ENCODE measurements around the gene MTHFD1L. TPM values are rescaled to one million over a fixed set of nuclear protein-coding genes. Genes with fewer than 3 reads are reported as not detected.

Gene MTHFD1L
- polyA plus RNA-seq, 2 of the 4 experiments (the other 2 are of a cell fraction), result 27.2 to 63.2 TPM

GRCh38 chr6:151058021-151058733 lies 192.7 kb downstream of the MTHFD1L start:
- ChIA-PET POLR2A (no interaction called here), CTCF (interaction anchor here (2.9 kb wide), 1 partner anchor 44 kb away, joined by 9 read pairs; no protein-coding TSS in a partner anchor)
- FAIRE-seq (no peak), DNase-seq (ENCODE audit: low read depth in 1 of 2, low spot score in 1 of 2) (no peak), ATAC-seq (no peak)
- TF ChIP-seq, protein P1, sequence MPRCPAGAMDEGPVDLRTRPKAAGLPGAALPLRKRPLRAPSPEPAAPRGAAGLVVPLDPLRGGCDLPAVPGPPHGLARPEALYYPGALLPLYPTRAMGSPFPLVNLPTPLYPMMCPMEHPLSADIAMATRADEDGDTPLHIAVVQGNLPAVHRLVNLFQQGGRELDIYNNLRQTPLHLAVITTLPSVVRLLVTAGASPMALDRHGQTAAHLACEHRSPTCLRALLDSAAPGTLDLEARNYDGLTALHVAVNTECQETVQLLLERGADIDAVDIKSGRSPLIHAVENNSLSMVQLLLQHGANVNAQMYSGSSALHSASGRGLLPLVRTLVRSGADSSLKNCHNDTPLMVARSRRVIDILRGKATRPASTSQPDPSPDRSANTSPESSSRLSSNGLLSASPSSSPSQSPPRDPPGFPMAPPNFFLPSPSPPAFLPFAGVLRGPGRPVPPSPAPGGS (IDR thresholded peaks at IDR 0.05), result no peak
- TF ChIP-seq JUNB (IDR thresholded peaks at IDR 0.05) (no peak), CHD2 (IDR thresholded peaks at IDR 0.05; ENCODE audit: low read length, partially characterized antibody) (no peak), BHLHE40 (IDR thresholded peaks at IDR 0.05; ENCODE audit: low read depth, low read length) (no peak)
- 99% methylated on average over 9 of the region's 9 CpGs for WGBS (ENCODE audit: missing lambda C conversion rate)
- H3K4me2 ChIP-seq, result no peak overlapping the region
- peaks cover 62% of the 10 kb centered on the region for H3K4me1 ChIP-seq
- no peaks in the 10 kb centered on the region for H3K9me3 ChIP-seq
- no peak overlapping the region for H3K4me3 ChIP-seq
- peak overlapping the region; percentile 90 to 91 for H3K27ac ChIP-seq

DNA sequence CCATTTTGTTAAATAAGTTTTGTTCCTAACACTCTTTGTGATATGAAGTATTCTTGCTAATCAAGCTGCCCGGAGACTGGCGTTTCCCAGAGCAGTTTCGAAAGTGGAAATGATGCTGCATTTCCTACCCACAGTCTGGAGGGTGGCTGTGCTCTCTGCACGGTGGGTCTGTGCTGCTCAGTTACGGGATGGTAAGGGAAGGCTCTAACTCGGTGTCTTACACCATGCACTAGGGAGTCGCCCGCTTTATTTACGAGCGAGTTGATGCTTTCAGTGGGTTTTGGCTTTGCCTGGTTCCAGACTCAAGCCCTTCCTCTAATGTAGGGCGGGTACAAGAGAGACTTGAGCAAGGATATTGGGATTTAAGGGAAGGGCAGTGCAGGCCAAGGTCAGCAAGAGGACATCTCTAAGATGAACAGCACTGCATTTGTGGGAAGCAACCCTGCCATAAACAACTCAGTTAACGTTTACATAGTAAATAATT lies 194.2 kb downstream of the MTHFD1L start:
- CTCF ChIA-PET, result interaction anchor here (0.7 to 1.5 kb wide), 3 partner anchors 13 to 265 kb away, joined by 3 to 4 read pairs (median 3); no protein-coding TSS in a partner anchor
- no peak overlapping the region for H3K4me3 ChIP-seq
- peak overlapping the region; percentile 90 to 91 for H3K27ac ChIP-seq
- no peak for FAIRE-seq
- peaks cover 70% of the 10 kb centered on the region for H3K4me1 ChIP-seq
- 4% methylated on average over 12 of the region's 12 CpGs for WGBS (ENCODE audit: missing lambda C conversion rate)
- no peaks in the 10 kb centered on the region for H3K9me3 ChIP-seq
- ATAC-seq, result peak; percentile 74 to 76
- POLR2A ChIA-PET, result interaction anchor here (0.5 to 1.2 kb wide), 2 partner anchors 9 to 15 kb away, joined by 3 read pairs; no protein-coding TSS in a partner anchor
- DNase-seq (ENCODE audit: low read depth in 1 of 2, low spot score in 1 of 2), result peak in 1 of 2 experiments; percentile 87
- peak overlapping the region; percentile 75 for H3K4me2 ChIP-seq
- no peak for TF ChIP-seq HES2 (IDR thresholded peaks at IDR 0.05)
- 0 out of 2 replicates have a peak, but pooled peaks have one; percentile 62 for TF ChIP-seq ZSCAN20 (CRISPR knock-in tag; IDR thresholded peaks at IDR 0.05)
- TF ChIP-seq, protein P2, sequence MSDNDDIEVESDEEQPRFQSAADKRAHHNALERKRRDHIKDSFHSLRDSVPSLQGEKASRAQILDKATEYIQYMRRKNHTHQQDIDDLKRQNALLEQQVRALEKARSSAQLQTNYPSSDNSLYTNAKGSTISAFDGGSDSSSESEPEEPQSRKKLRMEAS (IDR thresholded peaks at IDR 0.05), result no peak
- peak; percentile 37; the same call in 1 of the 2 replicates for TF ChIP-seq HOXB5 (CRISPR knock-in tag; IDR thresholded peaks at IDR 0.05)
- no peak for TF ChIP-seq TFCP2L1 (CRISPR knock-in tag; IDR thresholded peaks at IDR 0.05)
- peak; percentile 13; the same call in 1 of the 2 replicates for TF ChIP-seq HOXB13 (CRISPR knock-in tag; IDR thresholded peaks at IDR 0.05; ENCODE audit: low read depth)
- TF ChIP-seq, protein P3, sequence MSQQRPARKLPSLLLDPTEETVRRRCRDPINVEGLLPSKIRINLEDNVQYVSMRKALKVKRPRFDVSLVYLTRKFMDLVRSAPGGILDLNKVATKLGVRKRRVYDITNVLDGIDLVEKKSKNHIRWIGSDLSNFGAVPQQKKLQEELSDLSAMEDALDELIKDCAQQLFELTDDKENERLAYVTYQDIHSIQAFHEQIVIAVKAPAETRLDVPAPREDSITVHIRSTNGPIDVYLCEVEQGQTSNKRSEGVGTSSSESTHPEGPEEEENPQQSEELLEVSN (IDR thresholded peaks at IDR 0.05; ENCODE audit: borderline replicate concordance, low read depth), result no peak
- no peak for TF ChIP-seq RARB (CRISPR knock-in tag; IDR thresholded peaks at IDR 0.05)
- TF ChIP-seq ESRRA (IDR thresholded peaks at IDR 0.05; ENCODE audit: borderline replicate concordance, low read length), result peak; percentile 85
- TF ChIP-seq POLR2AphosphoS2 (conservative IDR thresholded peaks at IDR 0.05; ENCODE audit: low read length), result no peak
- TF ChIP-seq CBX2 (IDR thresholded peaks at IDR 0.05; ENCODE audit: borderline replicate concordance, low read depth), result no peak
- TF ChIP-seq, protein P1 (IDR thresholded peaks at IDR 0.05), result no peak
- TF ChIP-seq ATOH8 (CRISPR knock-in tag; IDR thresholded peaks at IDR 0.05; ENCODE audit: low read depth), result peak; percentile 28; the same call in 1 of the 2 replicates
